Fibroblast of mammary gland (primary cell): ENCODE data around the gene CCDC12.

ENCODE experiments used
- DNase-seq: peaks from one replicate; pipeline ENCODE4 v3.0.0-alpha.2; 2010; ENCODE audit warnings: low read depth
- H3K4me3 ChIP-seq: 2 replicates; pipeline ENCODE4 v1.5.1; 2011; ENCODE audit warnings: low read depth, mild to moderate bottlenecking, low read length, moderate library complexity; ENCODE audit not compliant: control insufficient read depth
- TF ChIP-seq, protein P1 (sequence below): conservative IDR thresholded peaks from 2 replicates; pipeline ENCODE4 v1.5.1; 2011; ENCODE audit warnings: low read depth, low read length, inconsistent platforms; ENCODE audit not compliant: control insufficient read depth, insufficient read depth

CCDC12 gene

DNA sequence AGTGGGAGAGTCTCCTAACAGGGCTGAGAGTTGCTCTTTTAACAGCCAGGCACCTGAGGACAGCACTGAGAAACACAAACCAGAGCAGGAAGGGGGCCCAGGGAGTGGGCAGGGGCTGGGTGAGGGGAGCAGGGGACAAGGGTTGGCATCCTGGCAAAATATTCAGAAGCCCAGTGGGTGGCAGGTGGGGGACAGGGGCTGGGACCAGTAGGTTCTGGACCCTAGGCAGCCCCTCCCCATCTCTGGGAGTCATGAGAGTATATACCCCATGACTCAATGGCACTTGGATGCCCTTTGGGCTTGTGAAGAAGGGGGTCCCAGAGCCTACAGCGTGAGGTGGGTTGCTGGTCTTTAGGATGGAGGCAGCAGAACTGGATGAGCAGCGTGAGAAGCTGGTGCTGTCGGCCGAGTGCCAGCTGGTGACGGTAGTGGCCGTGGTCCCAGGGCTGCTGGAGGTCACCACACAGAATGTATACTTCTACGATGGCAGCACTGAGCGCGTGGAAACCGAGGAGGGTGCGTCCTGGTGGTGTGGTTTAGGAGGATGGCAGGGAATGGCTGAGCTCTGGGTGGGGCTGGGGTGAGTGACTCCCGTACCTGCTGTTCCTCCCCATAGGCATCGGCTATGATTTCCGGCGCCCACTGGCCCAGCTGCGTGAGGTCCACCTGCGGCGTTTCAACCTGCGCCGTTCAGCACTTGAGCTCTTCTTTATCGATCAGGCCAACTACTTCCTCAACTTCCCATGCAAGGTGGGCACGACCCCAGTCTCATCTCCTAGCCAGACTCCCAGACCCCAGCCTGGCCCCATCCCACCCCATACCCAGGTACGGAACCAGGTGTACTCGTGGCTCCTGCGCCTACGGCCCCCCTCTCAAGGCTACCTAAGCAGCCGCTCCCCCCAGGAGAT, 27.2 kb upstream of the CCDC12 start:
- TF ChIP-seq, protein P1, sequence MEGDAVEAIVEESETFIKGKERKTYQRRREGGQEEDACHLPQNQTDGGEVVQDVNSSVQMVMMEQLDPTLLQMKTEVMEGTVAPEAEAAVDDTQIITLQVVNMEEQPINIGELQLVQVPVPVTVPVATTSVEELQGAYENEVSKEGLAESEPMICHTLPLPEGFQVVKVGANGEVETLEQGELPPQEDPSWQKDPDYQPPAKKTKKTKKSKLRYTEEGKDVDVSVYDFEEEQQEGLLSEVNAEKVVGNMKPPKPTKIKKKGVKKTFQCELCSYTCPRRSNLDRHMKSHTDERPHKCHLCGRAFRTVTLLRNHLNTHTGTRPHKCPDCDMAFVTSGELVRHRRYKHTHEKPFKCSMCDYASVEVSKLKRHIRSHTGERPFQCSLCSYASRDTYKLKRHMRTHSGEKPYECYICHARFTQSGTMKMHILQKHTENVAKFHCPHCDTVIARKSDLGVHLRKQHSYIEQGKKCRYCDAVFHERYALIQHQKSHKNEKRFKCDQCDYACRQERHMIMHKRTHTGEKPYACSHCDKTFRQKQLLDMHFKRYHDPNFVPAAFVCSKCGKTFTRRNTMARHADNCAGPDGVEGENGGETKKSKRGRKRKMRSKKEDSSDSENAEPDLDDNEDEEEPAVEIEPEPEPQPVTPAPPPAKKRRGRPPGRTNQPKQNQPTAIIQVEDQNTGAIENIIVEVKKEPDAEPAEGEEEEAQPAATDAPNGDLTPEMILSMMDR: no peak
- no peak for DNase-seq
- H3K4me3 ChIP-seq: no peak overlapping the region

DNA sequence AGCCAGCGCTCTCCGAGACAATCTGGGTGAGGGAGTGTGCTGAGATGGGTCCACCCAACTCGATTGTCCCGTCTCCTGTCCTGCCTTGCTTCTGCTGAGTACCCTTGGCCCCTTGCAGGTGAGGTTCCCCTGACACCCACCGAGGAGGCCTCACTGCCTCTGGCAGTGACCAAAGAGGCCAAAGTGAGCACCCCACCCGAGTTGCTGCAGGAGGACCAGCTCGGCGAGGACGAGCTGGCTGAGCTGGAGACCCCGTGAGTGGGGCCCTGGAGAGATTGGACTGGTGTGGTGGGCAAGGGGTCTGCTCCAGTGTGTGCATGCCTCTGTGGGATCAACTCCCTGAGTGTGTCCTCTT, 26.5 kb upstream of the CCDC12 start:
- DNase-seq: no peak
- TF ChIP-seq, protein P1: no peak
- H3K4me3 ChIP-seq: no peak overlapping the region

DNA sequence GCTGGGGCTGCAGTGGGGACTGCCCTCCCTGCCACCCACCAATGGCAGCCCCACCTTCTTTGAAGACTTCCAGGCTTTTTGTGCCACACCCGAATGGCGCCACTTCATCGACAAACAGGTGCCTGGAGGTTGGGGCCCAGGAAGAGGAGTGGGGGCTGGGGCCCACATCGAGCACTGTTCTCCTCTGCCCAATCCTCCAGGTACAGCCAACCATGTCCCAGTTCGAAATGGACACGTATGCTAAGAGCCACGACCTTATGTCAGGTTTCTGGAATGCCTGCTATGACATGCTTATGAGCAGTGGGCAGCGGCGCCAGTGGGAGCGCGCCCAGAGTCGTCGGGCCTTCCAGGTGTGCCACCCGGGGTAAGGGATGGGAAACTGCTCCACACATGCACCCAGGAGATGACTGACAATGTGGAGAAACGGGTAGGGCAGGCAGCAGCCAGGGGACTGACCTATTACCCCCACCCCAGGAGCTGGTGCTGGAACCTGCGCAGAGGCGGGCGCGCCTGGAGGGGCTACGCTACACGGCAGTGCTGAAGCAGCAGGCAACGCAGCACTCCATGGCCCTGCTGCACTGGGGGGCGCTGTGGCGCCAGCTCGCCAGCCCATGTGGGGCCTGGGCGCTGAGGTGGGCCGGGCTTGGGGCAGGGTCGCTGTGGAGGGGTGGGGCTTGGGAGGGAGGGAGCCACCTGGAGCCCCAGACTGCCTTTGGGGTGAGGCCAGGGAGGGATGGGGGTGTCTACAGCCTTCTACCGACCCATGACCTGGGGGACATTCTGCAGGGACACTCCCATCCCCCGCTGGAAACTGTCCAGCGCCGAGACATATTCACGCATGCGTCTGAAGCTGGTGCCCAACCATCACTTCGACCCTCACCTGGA, 25.9 kb upstream of the CCDC12 start:
- TF ChIP-seq, protein P1: no peak
- no peak overlapping the region for H3K4me3 ChIP-seq

DNA sequence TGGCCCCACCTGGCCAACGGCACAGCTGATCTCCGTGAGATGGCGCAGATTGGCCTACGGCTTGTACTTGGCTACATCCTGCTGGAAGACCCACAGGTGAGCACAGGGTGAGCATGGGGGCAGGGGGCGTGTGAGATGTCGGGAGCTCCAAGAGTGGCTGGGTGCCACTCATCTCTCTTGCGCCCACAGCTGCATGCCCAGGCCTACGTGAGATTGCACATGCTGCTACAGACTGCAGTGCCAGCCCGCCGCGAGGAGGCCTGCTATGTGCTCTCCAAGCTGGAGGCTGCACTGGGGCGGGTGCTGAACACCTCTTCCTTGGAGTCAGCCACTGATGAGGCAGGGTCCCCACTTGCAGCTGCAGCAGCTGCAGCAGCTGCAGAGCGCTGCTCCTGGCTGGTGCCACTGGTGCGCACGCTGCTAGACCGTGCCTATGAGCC, 25.2 kb upstream of the CCDC12 start:
- TF ChIP-seq, protein P1: no peak
- no peak for DNase-seq
- H3K4me3 ChIP-seq: no peak overlapping the region

More for the DNA sequence above, 25.9 kb upstream of the CCDC12 start:
- no peak for DNase-seq

DNA sequence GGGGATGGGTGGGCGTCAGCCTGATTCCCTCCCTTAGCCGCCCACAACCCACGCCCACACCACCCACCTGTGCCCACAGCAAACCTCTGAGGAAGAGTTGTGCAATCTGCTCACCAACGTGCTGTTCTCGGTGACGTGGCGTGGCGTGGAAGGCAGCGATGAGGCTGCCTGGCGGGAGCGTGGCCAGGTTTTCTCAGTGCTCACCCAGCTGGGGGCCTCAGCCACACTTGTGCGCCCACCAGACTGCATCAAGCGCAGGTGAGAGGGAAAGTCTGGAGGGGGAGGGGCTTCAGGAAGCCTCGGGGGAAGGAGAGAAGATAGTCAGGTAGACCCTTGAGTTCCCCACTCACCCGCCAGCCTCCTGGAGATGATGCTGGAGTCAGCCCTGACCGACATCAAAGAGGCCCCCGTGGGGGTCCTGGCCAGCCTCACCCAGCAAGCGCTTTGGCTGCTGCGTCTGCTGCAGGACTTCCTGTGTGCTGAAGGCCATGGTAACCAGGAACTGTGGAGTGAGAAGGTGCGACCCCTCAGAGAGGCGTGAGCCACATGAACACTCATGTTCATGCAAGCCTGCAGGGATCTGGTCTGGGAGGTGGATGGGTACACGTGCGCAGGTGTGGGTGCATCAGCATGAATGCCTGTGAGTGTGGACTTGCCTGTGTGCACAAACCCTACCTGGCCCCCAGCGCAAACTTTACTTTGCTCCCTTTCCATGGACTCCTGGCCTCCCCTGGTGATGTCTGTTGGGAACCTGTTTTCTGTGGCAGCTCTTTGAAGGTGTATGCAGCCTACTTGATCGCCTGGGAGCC, 24.6 kb upstream of the CCDC12 start:
- no peak overlapping the region for H3K4me3 ChIP-seq
- DNase-seq: no peak
- TF ChIP-seq, protein P1: no peak

DNA sequence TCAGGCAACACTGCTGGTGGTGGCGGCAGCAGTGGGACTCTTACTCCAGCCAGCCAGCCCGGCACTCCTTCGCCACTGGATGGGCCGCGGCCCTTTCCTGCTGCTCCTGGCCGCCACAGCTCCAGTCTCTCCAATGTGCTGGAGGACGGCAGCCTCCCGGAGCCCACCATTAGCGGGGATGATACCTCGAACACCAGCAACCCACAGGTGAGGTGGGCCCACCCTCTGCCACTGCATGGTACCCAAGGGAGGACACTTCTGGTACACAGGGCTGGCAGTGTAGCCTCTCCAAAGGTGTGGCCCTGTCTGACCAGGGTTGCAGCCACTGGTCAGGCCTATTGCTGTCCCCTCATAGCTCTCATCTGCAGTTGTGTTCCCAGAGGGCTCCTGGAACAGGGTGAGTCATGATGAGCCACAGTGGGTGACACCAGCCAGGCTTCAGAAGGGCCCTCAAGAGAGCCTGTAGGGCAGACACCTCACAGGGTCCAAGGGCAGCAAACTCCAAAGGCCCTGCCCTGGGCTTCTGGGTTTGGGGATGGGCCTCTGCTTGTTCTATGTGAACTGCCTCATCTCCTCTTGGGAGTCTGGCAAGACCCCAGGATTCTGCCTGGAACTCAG, 23.8 kb upstream of the CCDC12 start:
- peak; percentile 38 for DNase-seq
- TF ChIP-seq, protein P1: no peak

More for the DNA sequence above, 23.8 kb upstream of the CCDC12 start:
- H3K4me3 ChIP-seq: no peak overlapping the region
